NCI-H1105 (cell line): ENCODE measurements around the gene STPG1.
"Not testable (repeated sequence)": the region's sequence is repeated elsewhere in the genome, so short reads cannot be mapped to it uniquely, and the experiment has no call there.

Source experiments
- DNase-seq: peaks from one replicate; lab custom pipeline; 2025; lab: John Stamatoyannopoulos, UW

Gene STPG1

GRCh38 chr1:24413350-24414163, at the start of gene STPG1:
TSS of gene STPG1 (minus strand) at chr1:24413782. CDS start at chr1:24401388, 12,394 bp downstream.
- peak; percentile 90 for DNase-seq

- not testable (repeated sequence) for DNase-seq
Observed at GRCh38 chr1:24462128-24462527, 48.5 kb upstream of the STPG1 start.

- no peak for DNase-seq
Observed at GRCh38 chr1:24459551-24460266, 46.1 kb upstream of the STPG1 start.

GRCh38 chr1:24457866-24458265, 44.3 kb upstream of the STPG1 start:
- no peak for DNase-seq

GRCh38 chr1:24455272-24455671, 41.7 kb upstream of the STPG1 start:
- no peak for DNase-seq

GRCh38 chr1:24454673-24455072, 41.1 kb upstream of the STPG1 start:
- no peak for DNase-seq

- no peak for DNase-seq
Observed at GRCh38 chr1:24452922-24453485, 39.4 kb upstream of the STPG1 start.

GRCh38 chr1:24451746-24452145, 38.2 kb upstream of the STPG1 start:
- DNase-seq, result no peak

GRCh38 chr1:24450857-24451397, 37.3 kb upstream of the STPG1 start:
- DNase-seq, result no peak

GRCh38 chr1:24450316-24450715, 36.7 kb upstream of the STPG1 start:
- DNase-seq, result no peak

GRCh38 chr1:24446446-24446845, 32.9 kb upstream of the STPG1 start:
- not testable (repeated sequence) for DNase-seq

GRCh38 chr1:24443241-24443656, 29.7 kb upstream of the STPG1 start:
- peak; percentile 16 for DNase-seq

GRCh38 chr1:24442764-24443163, 29.2 kb upstream of the STPG1 start:
- no peak for DNase-seq

- no peak for DNase-seq
Observed at GRCh38 chr1:24441996-24442668, 28.6 kb upstream of the STPG1 start.

- no peak for DNase-seq
Observed at GRCh38 chr1:24441480-24441879, 27.9 kb upstream of the STPG1 start.

- DNase-seq, result no peak
Observed at GRCh38 chr1:24440436-24440835, 26.9 kb upstream of the STPG1 start.

GRCh38 chr1:24438423-24438901, 24.9 kb upstream of the STPG1 start:
- DNase-seq, result no peak

- no peak for DNase-seq
Observed at GRCh38 chr1:24437631-24438396, 24.2 kb upstream of the STPG1 start.

- no peak for DNase-seq
Observed at GRCh38 chr1:24435782-24436365, 22.3 kb upstream of the STPG1 start.

- DNase-seq, result peak; percentile 67
Observed at GRCh38 chr1:24427545-24427862, 13.9 kb upstream of the STPG1 start.
